ENCODE data around the gene MFF. TPM values are rescaled to one million over a fixed set of nuclear protein-coding genes. Genes with fewer than 3 reads are reported as not detected.

The MFF gene, protein sequence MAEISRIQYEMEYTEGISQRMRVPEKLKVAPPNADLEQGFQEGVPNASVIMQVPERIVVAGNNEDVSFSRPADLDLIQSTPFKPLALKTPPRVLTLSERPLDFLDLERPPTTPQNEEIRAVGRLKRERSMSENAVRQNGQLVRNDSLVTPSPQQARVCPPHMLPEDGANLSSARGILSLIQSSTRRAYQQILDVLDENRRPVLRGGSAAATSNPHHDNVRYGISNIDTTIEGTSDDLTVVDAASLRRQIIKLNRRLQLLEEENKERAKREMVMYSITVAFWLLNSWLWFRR
- 100 to 1,000 TPM; 162 to 232 (median 172) TPM for polyA plus RNA-seq (ENCODE audit: low read depth in 6 of 6)

DNA sequence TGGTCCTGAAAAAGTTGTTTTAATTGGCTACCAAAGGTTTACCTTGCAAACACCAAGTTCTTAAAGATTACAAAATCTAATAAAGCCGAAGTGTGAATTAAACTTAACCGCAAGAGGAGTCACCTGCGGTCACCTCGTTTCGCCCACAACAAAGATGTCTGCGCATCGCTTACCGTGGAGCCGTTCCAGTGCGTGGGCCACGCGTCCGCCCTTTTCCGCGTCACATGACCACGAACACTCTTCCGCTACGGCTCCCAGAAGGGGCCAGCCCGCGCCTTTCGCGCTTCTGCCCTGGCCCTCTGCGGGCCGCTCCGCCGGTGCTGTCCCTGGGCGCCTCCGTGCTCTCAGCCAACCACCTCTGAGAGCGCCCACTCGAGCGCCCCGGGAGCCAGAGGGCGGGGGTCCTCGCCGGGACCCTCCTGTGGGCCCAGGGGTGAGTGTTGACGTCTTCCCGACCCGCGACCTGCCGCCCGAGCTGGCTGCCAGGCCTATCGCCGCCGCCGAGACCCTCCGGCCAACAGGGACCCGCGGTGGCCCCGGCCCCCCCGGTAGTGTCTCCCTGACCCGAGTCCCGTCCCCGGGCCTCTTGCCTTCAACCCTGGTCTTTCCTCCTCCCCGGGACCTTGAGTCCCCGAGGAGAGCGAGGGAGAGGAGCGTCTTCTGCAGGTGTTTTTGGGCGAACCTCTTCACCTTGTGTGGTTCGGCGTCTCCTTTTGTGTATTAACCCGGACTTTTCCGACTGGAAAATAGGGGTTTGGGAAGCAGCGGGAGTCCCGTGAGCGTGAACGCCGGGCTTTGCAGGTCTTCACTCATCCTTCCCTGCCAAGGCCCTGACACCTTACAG lies at the start of gene MFF:
MFF (plus strand) TSS at position 257 of the 844 bp plus-strand sequence. CDS start 5,415 bp downstream, outside the sequence.
- H3K27me3 Mint-ChIP-seq, result peaks cover 6 to 15% (median 9%) of the 10 kb centered on the region in 3 donors
- DNase-seq, result peak; percentile 91

GRCh38 chr2:227280895-227281294 lies 44.2 kb upstream of the MFF start:
- Mint-ChIP-seq H3K27me3 (peaks cover 0 to 5% (median 0%) of the 10 kb centered on the region in 3 donors), H3K36me3 (peaks cover 10 to 15% of the 10 kb centered on the region in 2 donors), H3K27ac (no peak overlapping the region), H3K4me3 (no peak overlapping the region), H3K9me3 (peaks cover 5 to 20% (median 8%) of the 10 kb centered on the region in 7 donors), H3K4me1 (no peaks in the 10 kb centered on the region)
- DNase-seq (no peak), ATAC-seq (ENCODE audit: low read depth in 2 of 2) (no peak)

More for the DNA sequence above, at the start of gene MFF:
- Mint-ChIP-seq H3K4me3 (peak within 1 kb of the TSS; percentile 92 to 98 (median 96)), H3K4me1 (peaks cover 15 to 34% (median 33%) of the 10 kb centered on the region in 3 donors), H3K27ac (peak within 1 kb of the TSS; percentile 86 to 95 (median 91)), H3K36me3 (no peaks in the 10 kb centered on the region), H3K9me3 (peaks cover 0 to 6% (median 0%) of the 10 kb centered on the region in 7 donors)
- ATAC-seq (ENCODE audit: low read depth in 2 of 2), result peak; percentile 98

GRCh38 chr2:227285741-227286236 lies 39.3 kb upstream of the MFF start:
- no peak for DNase-seq
- no peak overlapping the region for H3K27ac Mint-ChIP-seq
- H3K4me3 Mint-ChIP-seq, result no peak overlapping the region
- H3K9me3 Mint-ChIP-seq, result peaks cover 5 to 20% (median 6%) of the 10 kb centered on the region in 7 donors
- ATAC-seq (ENCODE audit: low read depth in 2 of 2), result no peak
- no peaks in the 10 kb centered on the region for H3K4me1 Mint-ChIP-seq
- H3K36me3 Mint-ChIP-seq, result peaks cover 10 to 15% of the 10 kb centered on the region in 2 donors
- H3K27me3 Mint-ChIP-seq, result peaks cover 0 to 5% (median 0%) of the 10 kb centered on the region in 3 donors

DNA sequence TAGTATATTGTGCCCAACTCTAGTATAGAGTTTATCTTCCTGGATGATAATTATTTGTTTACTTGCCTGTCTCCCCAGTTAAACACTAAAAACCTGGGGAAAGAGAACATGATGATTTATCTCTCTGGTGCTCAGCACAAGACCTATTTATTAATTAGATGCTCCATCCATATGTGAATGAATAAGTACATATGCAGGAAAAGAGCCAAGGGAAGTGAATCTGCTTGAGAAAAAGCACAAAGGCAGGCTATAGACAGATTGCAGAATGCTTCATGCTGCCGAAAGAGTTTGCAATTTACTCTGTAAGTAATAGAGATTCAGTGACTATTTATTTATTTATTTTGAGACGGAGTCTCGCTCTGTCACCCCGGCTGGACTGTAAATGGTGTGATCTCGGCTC lies 37.3 kb upstream of the MFF start:
- peak overlapping the region in 1 of 6 donors; percentile 21 for H3K27ac Mint-ChIP-seq
- no peak overlapping the region for H3K4me3 Mint-ChIP-seq
- no peak for ATAC-seq (ENCODE audit: low read depth in 2 of 2)
- peaks cover 3 to 5% of the 10 kb centered on the region in 2 donors for H3K36me3 Mint-ChIP-seq
- DNase-seq, result no peak
- peaks cover 2 to 11% (median 4%) of the 10 kb centered on the region in 7 donors for H3K9me3 Mint-ChIP-seq
- H3K27me3 Mint-ChIP-seq, result no peaks in the 10 kb centered on the region
- H3K4me1 Mint-ChIP-seq, result no peaks in the 10 kb centered on the region

- Mint-ChIP-seq H3K36me3 (no peaks in the 10 kb centered on the region), H3K27ac (no peak overlapping the region), H3K27me3 (no peaks in the 10 kb centered on the region), H3K9me3 (no peaks in the 10 kb centered on the region), H3K4me3 (no peak overlapping the region), H3K4me1 (no peaks in the 10 kb centered on the region)
- ATAC-seq (ENCODE audit: low read depth in 2 of 2) (no peak), DNase-seq (no peak)
These were observed 32.7 kb upstream of the MFF start for GRCh38 chr2:227292314-227292713.

DNA sequence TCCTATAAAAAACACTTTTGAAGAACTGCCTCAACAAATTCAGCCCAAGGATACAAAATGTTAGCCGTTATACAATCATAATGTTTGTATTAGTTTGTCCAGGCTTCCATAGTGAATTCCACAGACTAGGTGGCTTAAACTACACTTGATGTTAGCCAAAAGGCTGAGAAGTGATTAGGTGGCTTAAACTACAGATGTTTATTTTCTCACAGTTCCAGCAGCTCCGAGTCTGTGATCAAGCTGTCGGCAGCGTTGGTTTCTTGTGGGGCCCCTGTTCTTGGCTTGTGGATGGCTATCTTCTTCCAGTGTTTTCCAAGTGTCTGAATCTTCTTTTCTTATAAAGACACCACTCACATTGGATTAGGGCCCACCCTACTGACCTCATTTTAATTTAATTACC lies 31.5 kb upstream of the MFF start:
- no peak overlapping the region for H3K4me3 Mint-ChIP-seq

GRCh38 chr2:227295806-227296205 lies 29.2 kb upstream of the MFF start:
- peaks cover 0 to 1% (median 0%) of the 10 kb centered on the region in 7 donors for H3K9me3 Mint-ChIP-seq
- H3K36me3 Mint-ChIP-seq, result peaks cover 0 to 8% of the 10 kb centered on the region in 2 donors
- H3K4me1 Mint-ChIP-seq, result no peaks in the 10 kb centered on the region
- no peak overlapping the region for H3K4me3 Mint-ChIP-seq
- no peak for DNase-seq
- no peak for ATAC-seq (ENCODE audit: low read depth in 2 of 2)
- H3K27ac Mint-ChIP-seq, result no peak overlapping the region
- H3K27me3 Mint-ChIP-seq, result no peaks in the 10 kb centered on the region

More for the DNA sequence above, 31.5 kb upstream of the MFF start:
- no peaks in the 10 kb centered on the region for H3K36me3 Mint-ChIP-seq
- no peak overlapping the region for H3K27ac Mint-ChIP-seq
- DNase-seq (no peak), ATAC-seq (ENCODE audit: low read depth in 2 of 2) (no peak)
- no peaks in the 10 kb centered on the region for H3K27me3 Mint-ChIP-seq
- H3K4me1 Mint-ChIP-seq, result no peaks in the 10 kb centered on the region
- no peaks in the 10 kb centered on the region for H3K9me3 Mint-ChIP-seq

DNA sequence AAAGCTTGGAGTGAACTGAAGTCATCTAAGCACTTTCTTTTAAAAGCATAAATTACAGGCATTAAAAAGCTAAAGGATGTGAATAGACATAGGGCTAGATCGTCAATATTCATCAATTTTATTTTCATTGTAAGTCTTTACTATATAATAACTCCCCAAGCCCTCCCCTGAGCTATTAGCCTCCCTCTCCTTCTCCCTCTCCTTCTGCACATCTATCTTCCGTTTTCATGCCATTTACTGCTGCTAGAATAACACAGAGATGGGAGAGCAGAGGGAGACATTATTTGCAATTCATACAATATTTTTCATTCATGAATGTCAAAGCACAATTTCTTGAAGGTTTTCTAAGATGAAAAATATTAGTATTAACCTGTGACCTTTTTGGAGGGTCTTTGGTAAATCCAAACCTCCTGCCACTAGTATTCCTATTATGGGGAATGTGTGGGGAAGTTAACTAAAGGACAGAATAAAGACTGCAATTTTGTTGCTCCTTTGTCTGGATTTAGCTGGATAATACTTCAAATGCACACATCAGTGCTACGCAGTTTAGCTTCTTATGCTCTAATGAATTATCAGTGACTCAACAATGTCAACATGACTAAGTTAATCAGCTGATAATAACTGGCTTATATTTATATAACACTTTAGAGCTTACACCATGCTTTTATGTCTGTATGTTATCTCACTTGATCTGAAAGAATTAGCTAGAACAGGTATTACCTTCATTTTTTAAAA lies 28.2 kb upstream of the MFF start:
- Mint-ChIP-seq H3K36me3 (peaks cover 0 to 13% of the 10 kb centered on the region in 2 donors), H3K4me3 (no peak overlapping the region), H3K27ac (no peak overlapping the region), H3K27me3 (no peaks in the 10 kb centered on the region), H3K9me3 (peaks cover 0 to 1% (median 0%) of the 10 kb centered on the region in 7 donors), H3K4me1 (no peaks in the 10 kb centered on the region)
- ATAC-seq (ENCODE audit: low read depth in 2 of 2) (no peak), DNase-seq (no peak)

- no peaks in the 10 kb centered on the region for H3K27me3 Mint-ChIP-seq
- no peaks in the 10 kb centered on the region for H3K4me1 Mint-ChIP-seq
- no peak overlapping the region for H3K4me3 Mint-ChIP-seq
- no peak overlapping the region for H3K27ac Mint-ChIP-seq
- peaks cover 0 to 1% (median 0%) of the 10 kb centered on the region in 7 donors for H3K9me3 Mint-ChIP-seq
- ATAC-seq (ENCODE audit: low read depth in 2 of 2), result no peak
- H3K36me3 Mint-ChIP-seq, result peaks cover 0 to 18% of the 10 kb centered on the region in 2 donors
- no peak for DNase-seq
These were observed 23.5 kb upstream of the MFF start for GRCh38 chr2:227301523-227301922.

GRCh38 chr2:227308784-227309183 lies 16.3 kb upstream of the MFF start:
- ATAC-seq (ENCODE audit: low read depth in 2 of 2), result no peak
- Mint-ChIP-seq H3K36me3 (peaks cover 0 to 5% of the 10 kb centered on the region in 2 donors), H3K4me3 (no peak overlapping the region), H3K27ac (no peak overlapping the region), H3K27me3 (no peaks in the 10 kb centered on the region), H3K4me1 (no peaks in the 10 kb centered on the region), H3K9me3 (no peaks in the 10 kb centered on the region)
- no peak for DNase-seq

DNA sequence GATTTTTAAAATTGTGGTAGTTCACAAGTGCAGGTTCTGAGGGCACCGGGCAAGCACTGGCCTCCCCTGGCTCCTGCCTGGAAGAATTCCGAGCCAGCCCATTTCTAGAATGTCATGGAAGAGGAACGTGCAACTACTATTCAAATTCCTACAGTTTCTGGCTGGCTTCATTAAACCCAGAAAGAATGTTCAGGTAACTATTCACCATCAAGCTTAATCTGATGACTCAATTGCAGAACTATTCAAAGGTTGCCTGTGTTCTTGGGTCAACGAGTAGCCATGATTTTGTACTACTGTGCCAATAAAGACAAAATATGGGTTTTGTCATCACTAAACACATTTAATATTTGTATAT lies 14.3 kb upstream of the MFF start:
- no peaks in the 10 kb centered on the region for H3K27me3 Mint-ChIP-seq
- no peak overlapping the region for H3K27ac Mint-ChIP-seq
- no peak for ATAC-seq (ENCODE audit: low read depth in 2 of 2)
- no peaks in the 10 kb centered on the region for H3K36me3 Mint-ChIP-seq
- peak overlapping the region in 1 of 8 donors; percentile 18 for H3K4me3 Mint-ChIP-seq
- no peaks in the 10 kb centered on the region for H3K9me3 Mint-ChIP-seq
- DNase-seq, result no peak
- no peaks in the 10 kb centered on the region for H3K4me1 Mint-ChIP-seq

DNA sequence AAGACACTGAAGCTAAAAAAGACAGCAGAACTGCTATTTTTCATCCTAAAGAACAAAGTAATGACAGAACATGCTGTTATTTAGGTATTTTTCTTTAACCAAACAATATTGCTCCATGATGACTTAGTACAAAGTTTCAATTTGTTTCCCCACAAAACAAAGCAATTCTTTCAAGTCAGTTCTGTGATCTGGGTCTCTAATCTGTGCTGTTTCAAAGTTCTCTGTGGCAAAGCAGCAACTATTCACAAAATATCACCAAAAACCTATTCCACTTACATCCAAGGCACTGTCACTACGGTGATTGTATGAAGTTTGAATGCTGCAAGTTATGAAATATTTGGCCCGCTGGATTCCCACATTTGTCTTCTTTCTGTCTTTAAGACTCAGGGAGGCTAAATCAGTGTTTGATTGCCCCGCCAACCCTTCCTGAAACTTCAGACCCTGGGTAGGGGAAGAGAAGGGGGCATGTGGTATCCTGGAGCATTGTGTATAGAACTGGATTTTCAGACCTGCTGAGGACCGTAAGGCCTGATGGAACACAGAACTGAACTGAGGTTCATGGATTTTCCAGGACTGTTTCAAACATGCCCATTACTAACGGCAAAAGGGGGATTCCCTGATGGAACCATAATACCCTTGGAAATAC lies 13.1 kb upstream of the MFF start:
- H3K4me3 Mint-ChIP-seq, result no peak overlapping the region
- no peak for DNase-seq
- no peak overlapping the region for H3K27ac Mint-ChIP-seq
- H3K4me1 Mint-ChIP-seq, result no peaks in the 10 kb centered on the region
- peaks cover 0 to under 1% (median 0%) of the 10 kb centered on the region in 7 donors for H3K9me3 Mint-ChIP-seq
- H3K36me3 Mint-ChIP-seq, result peaks cover 2 to 3% of the 10 kb centered on the region in 2 donors
- H3K27me3 Mint-ChIP-seq, result peaks cover 0 to 5% (median 2%) of the 10 kb centered on the region in 3 donors
- ATAC-seq (ENCODE audit: low read depth in 2 of 2), result no peak

DNA sequence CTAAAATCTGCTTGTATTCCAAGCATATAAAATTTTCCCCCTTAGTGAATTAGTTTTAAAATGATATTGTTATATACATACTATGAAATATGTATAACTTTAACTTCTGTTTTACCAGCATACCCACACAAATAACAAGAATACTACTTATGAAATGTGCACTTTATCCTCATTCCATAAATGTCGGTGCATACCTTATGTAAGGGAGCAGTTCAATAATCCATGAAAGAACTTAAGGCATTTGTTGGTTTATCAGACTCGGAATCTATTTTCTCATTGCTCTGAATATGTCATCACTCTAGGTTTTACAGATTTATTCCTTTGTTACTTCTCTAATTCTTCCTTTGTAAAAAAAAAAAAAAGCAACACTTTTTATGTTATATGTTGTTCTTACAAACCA lies 12.5 kb upstream of the MFF start:
- ATAC-seq (ENCODE audit: low read depth in 2 of 2) (no peak), DNase-seq (no peak)
- peaks cover 0 to 4% (median under 1%) of the 10 kb centered on the region in 7 donors for H3K9me3 Mint-ChIP-seq

More for the DNA sequence above, 12.5 kb upstream of the MFF start:
- Mint-ChIP-seq H3K27me3 (peaks cover 0 to 11% (median 5%) of the 10 kb centered on the region in 3 donors), H3K4me3 (no peak overlapping the region), H3K4me1 (no peaks in the 10 kb centered on the region), H3K27ac (no peak overlapping the region), H3K36me3 (peaks cover 8 to 9% of the 10 kb centered on the region in 2 donors)

Data from naive B cell (primary cell).